Measurements from ENCODE around the gene SLC25A24. TPM values are rescaled to one million over a fixed set of nuclear protein-coding genes. Genes with fewer than 3 reads are reported as not detected.
A peak's percentile ranks its signal among the peaks of the same experiment; 100 is the strongest.

SLC25A24 gene
- total and polyA plus RNA-seq, 11 donors, result 6.1 to 24.0 (median 13.8) TPM

- ATAC-seq (no peak), DNase-seq (no peak)
- WGBS, 4 donors, result 97 to 100% (median 98%) methylated on average over 1 of the region's 1 CpG
- no peaks in the 10 kb centered on the region for H3K4me1 ChIP-seq
- H3K36me3 ChIP-seq, result no peaks in the 10 kb centered on the region
- H3K27ac ChIP-seq, result no peak overlapping the region
- no peak overlapping the region for H3K4me3 ChIP-seq
- TF ChIP-seq POLR2A (IDR thresholded peaks at IDR 0.05) (no peak), CTCF (IDR thresholded peaks at IDR 0.05) (no peak)
- intact Hi-C loops (cut with DNase I), result no loop called here
- peaks cover 0 to 1% (median 0%) of the 10 kb centered on the region in 12 donors for H3K9me3 ChIP-seq
- no peaks in the 10 kb centered on the region for H3K27me3 ChIP-seq
Observed at GRCh38 chr1:108100148-108100547, 100.0 kb downstream of the SLC25A24 start.

- intact Hi-C loops (cut with DNase I), result no loop called here
- Histone ChIP-seq H3K27me3 (no peaks in the 10 kb centered on the region), H3K9me3 (no peaks in the 10 kb centered on the region), H3K4me3 (no peak overlapping the region), H3K4me1 (no peaks in the 10 kb centered on the region), H3K27ac (no peak overlapping the region), H3K36me3 (no peaks in the 10 kb centered on the region)
- TF ChIP-seq POLR2A (IDR thresholded peaks at IDR 0.05) (no peak), CTCF (IDR thresholded peaks at IDR 0.05) (no peak)
- ATAC-seq (no peak), DNase-seq (no peak)
Observed at GRCh38 chr1:108097018-108097417, 103.1 kb downstream of the SLC25A24 start.

- Histone ChIP-seq H3K27ac (no peak overlapping the region), H3K9me3 (no peaks in the 10 kb centered on the region), H3K27me3 (no peaks in the 10 kb centered on the region), H3K36me3 (no peaks in the 10 kb centered on the region), H3K4me1 (no peaks in the 10 kb centered on the region), H3K4me3 (no peak overlapping the region)
- TF ChIP-seq CTCF (IDR thresholded peaks at IDR 0.05) (no peak), POLR2A (IDR thresholded peaks at IDR 0.05) (no peak)
- DNase-seq, result no peak
- intact Hi-C loops (cut with DNase I), result no loop called here
- ATAC-seq, result no peak
- 61 to 75% (median 73%) methylated on average over 4 of the region's 4 CpGs for WGBS, 4 donors
Observed at GRCh38 chr1:108096089-108096488, 104.1 kb downstream of the SLC25A24 start.

GRCh38 chr1:108089477-108089876, 110.7 kb downstream of the SLC25A24 start:
- WGBS, 4 donors, result 11 to 29% (median 24%) methylated on average over 1 of the region's 1 CpG
- Histone ChIP-seq H3K27me3 (no peaks in the 10 kb centered on the region), H3K9me3 (no peaks in the 10 kb centered on the region), H3K36me3 (no peaks in the 10 kb centered on the region), H3K27ac (no peak overlapping the region), H3K4me1 (peaks cover 0 to 4% (median 0%) of the 10 kb centered on the region in 12 donors), H3K4me3 (no peak overlapping the region)
- DNase-seq, result peak in 1 of 5 donors; percentile 9
- peak in 2 of 4 donors; percentile 60 to 63 for ATAC-seq
- TF ChIP-seq POLR2A (IDR thresholded peaks at IDR 0.05) (no peak), CTCF (IDR thresholded peaks at IDR 0.05) (no peak)
- intact Hi-C loops (cut with DNase I), result no loop called here

Measured in heart left ventricle (tissue), 16 donors.